ENCODE results near the gene CNTN1. TPM values are rescaled to one million over a fixed set of nuclear protein-coding genes. Genes with fewer than 3 reads are reported as not detected.

CNTN1 gene
- total RNA-seq, 2 experiments from 2014 or later: not detected

GRCh38 chr12:40738856-40739255 lies 46.6 kb downstream of the CNTN1 start:
- ChIA-PET CTCF (no interaction called here), POLR2A (no interaction called here)
- Mint-ChIP-seq H3K9me3 (peaks cover 3% of the 10 kb centered on the region), H3K27me3 (no peaks in the 10 kb centered on the region), H3K4me1 (ENCODE audit: low read depth) (no peaks in the 10 kb centered on the region), H3K4me3 (no peak overlapping the region), H3K27ac (no peak overlapping the region), H3K36me3 (ENCODE audit: low read depth) (no peaks in the 10 kb centered on the region)
- no peak for TF ChIP-seq CTCF (IDR thresholded peaks at IDR 0.05)
- DNase-seq (no peak), ATAC-seq (no peak)
- intact Hi-C loops (cut with micrococcal nuclease): no loop called here

GRCh38 chr12:40742041-40742440 lies 49.8 kb downstream of the CNTN1 start:
- Mint-ChIP-seq H3K9me3 (peaks cover 3% of the 10 kb centered on the region), H3K27me3 (no peaks in the 10 kb centered on the region), H3K4me3 (no peak overlapping the region), H3K27ac (no peak overlapping the region), H3K4me1 (ENCODE audit: low read depth) (no peaks in the 10 kb centered on the region), H3K36me3 (ENCODE audit: low read depth) (no peaks in the 10 kb centered on the region)
- ATAC-seq (no peak), DNase-seq (no peak)
- ChIA-PET POLR2A (no interaction called here), CTCF (no interaction called here)
- intact Hi-C loops (cut with micrococcal nuclease): no loop called here
- TF ChIP-seq CTCF (IDR thresholded peaks at IDR 0.05): no peak

GRCh38 chr12:40745386-40745785 lies 53.1 kb downstream of the CNTN1 start:
- H3K27me3 Mint-ChIP-seq: no peaks in the 10 kb centered on the region
- intact Hi-C loops (cut with micrococcal nuclease): no loop called here
- ChIA-PET POLR2A (no interaction called here), CTCF (no interaction called here)
- no peaks in the 10 kb centered on the region for H3K36me3 Mint-ChIP-seq (ENCODE audit: low read depth)
- no peak for DNase-seq
- H3K4me1 Mint-ChIP-seq (ENCODE audit: low read depth): no peaks in the 10 kb centered on the region
- no peak for ATAC-seq
- peaks cover 3% of the 10 kb centered on the region for H3K9me3 Mint-ChIP-seq
- TF ChIP-seq CTCF (IDR thresholded peaks at IDR 0.05): no peak
- no peak overlapping the region for H3K4me3 Mint-ChIP-seq
- H3K27ac Mint-ChIP-seq: no peak overlapping the region

GRCh38 chr12:40749863-40750262 lies 57.6 kb downstream of the CNTN1 start:
- Mint-ChIP-seq H3K36me3 (ENCODE audit: low read depth) (no peaks in the 10 kb centered on the region), H3K27ac (no peak overlapping the region), H3K27me3 (no peaks in the 10 kb centered on the region), H3K4me3 (no peak overlapping the region), H3K4me1 (ENCODE audit: low read depth) (no peaks in the 10 kb centered on the region), H3K9me3 (no peaks in the 10 kb centered on the region)
- intact Hi-C loops (cut with micrococcal nuclease): no loop called here
- no peak for TF ChIP-seq CTCF (IDR thresholded peaks at IDR 0.05)
- CTCF ChIA-PET: no interaction called here
- POLR2A ChIA-PET: no interaction called here
- ATAC-seq: no peak
- no peak for DNase-seq

GRCh38 chr12:40752011-40752410 lies 59.8 kb downstream of the CNTN1 start:
- no peak for DNase-seq
- H3K27ac Mint-ChIP-seq: no peak overlapping the region
- no peaks in the 10 kb centered on the region for H3K9me3 Mint-ChIP-seq
- no peaks in the 10 kb centered on the region for H3K36me3 Mint-ChIP-seq (ENCODE audit: low read depth)
- no peaks in the 10 kb centered on the region for H3K4me1 Mint-ChIP-seq (ENCODE audit: low read depth)
- no peaks in the 10 kb centered on the region for H3K27me3 Mint-ChIP-seq
- no peak for ATAC-seq
- intact Hi-C loops (cut with micrococcal nuclease): no loop called here
- no peak overlapping the region for H3K4me3 Mint-ChIP-seq
- POLR2A ChIA-PET: no interaction called here
- no peak for TF ChIP-seq CTCF (IDR thresholded peaks at IDR 0.05)
- CTCF ChIA-PET: no interaction called here
